GM23338 (cell line): ENCODE measurements around the gene CCDC144A. TPM values are rescaled to one million over a fixed set of nuclear protein-coding genes. Genes with fewer than 3 reads are reported as not detected.

Source experiments
- ATAC-seq: fragments of 200-7000 bp; cut with Tn5 transposase; 3 replicates; pipeline ENCODE4 v1.9.1; 2020
- DNase-seq: peaks from one replicate; pipeline ENCODE4 v3.0.0-alpha.2; 2015; ENCODE audit warnings: low spot score
- H2AFZ ChIP-seq: fragments of 200-600 bp; sonication (generic); 2 replicates; pipeline ENCODE4 v1.8.0; 2016; ENCODE audit warnings: antibody characterized with exemption, mild to moderate bottlenecking, moderate library complexity
- H3F3A ChIP-seq: fragments of 200-600 bp; sonication (generic); replicated peaks from 2 replicates; pipeline ENCODE4 v1.8.0; 2017; ENCODE audit warnings: antibody characterized with exemption, mixed run types, low read depth
- H3K27ac ChIP-seq: fragments of 200-600 bp; sonication (generic); 2 replicates; pipeline ENCODE4 v1.6.1; 2016; ENCODE audit warnings: low read depth
- H3K27me3 ChIP-seq: fragments of 200-600 bp; sonication (generic); 2 replicates; pipeline ENCODE4 v1.8.0; 2016; ENCODE audit warnings: mild to moderate bottlenecking, mixed run types, moderate library complexity; ENCODE audit not compliant: insufficient read depth
- H3K36me3 ChIP-seq: fragments of 200-600 bp; sonication (generic); 2 replicates; pipeline ENCODE4 v1.8.0; 2016; ENCODE audit warnings: mild to moderate bottlenecking; ENCODE audit not compliant: insufficient read depth
- H3K4me1 ChIP-seq: fragments of 200-600 bp; sonication (generic); 2 replicates; pipeline ENCODE4 v1.8.0; 2016; ENCODE audit warnings: mild to moderate bottlenecking, moderate library complexity; ENCODE audit not compliant: insufficient read depth
- H3K4me2 ChIP-seq: fragments of 200-600 bp; sonication (generic); 2 replicates; pipeline ENCODE4 v1.7.1; 2017; ENCODE audit warnings: mixed run types
- H3K4me3 ChIP-seq: fragments of 200-600 bp; sonication (generic); 2 replicates; pipeline ENCODE4 v1.6.1; 2016; ENCODE audit warnings: mixed run types
- H3K79me2 ChIP-seq: fragments of 200-600 bp; sonication (generic); replicated peaks from 2 replicates; pipeline ENCODE4 v1.8.0; 2017; ENCODE audit warnings: mild to moderate bottlenecking; ENCODE audit not compliant: insufficient read depth
- H3K9me2 ChIP-seq: fragments of 200-600 bp; sonication (generic); 2 replicates; pipeline ENCODE4 v1.8.0; 2017; ENCODE audit not compliant: insufficient read depth
- H4K20me1 ChIP-seq: fragments of 200-600 bp; sonication (generic); replicated peaks from 2 replicates; pipeline ENCODE4 v1.8.0; 2017; ENCODE audit warnings: mild to moderate bottlenecking; ENCODE audit not compliant: insufficient read depth
- H3K27ac Mint-ChIP-seq: 2 replicates; pipeline ENCODE4 v1.8.0; 2020; ENCODE audit warnings: inconsistent platforms, mild to moderate bottlenecking, moderate library complexity, mixed read lengths
- H3K27me3 Mint-ChIP-seq: 3 replicates; pipeline ENCODE4 v1.8.0; 2022; ENCODE audit warnings: low read depth, mild to moderate bottlenecking, moderate library complexity, mixed read lengths, inconsistent platforms; ENCODE audit not compliant: insufficient read depth, poor library complexity
- H3K36me3 Mint-ChIP-seq: 3 replicates; pipeline ENCODE4 v1.8.0; 2021; ENCODE audit warnings: low read depth, mild to moderate bottlenecking, inconsistent platforms, moderate library complexity, mixed read lengths
- H3K4me1 Mint-ChIP-seq: 3 replicates; pipeline ENCODE4 v1.8.0; 2020; ENCODE audit warnings: mild to moderate bottlenecking, inconsistent platforms, mixed read lengths
- H3K4me3 Mint-ChIP-seq: 3 replicates; pipeline ENCODE4 v1.8.0; 2021; ENCODE audit warnings: moderate library complexity, mild to moderate bottlenecking, inconsistent platforms, mixed read lengths
- H3K9me3 Mint-ChIP-seq: 3 replicates; pipeline ENCODE4 v1.8.0; 2020; ENCODE audit warnings: moderate library complexity, mild to moderate bottlenecking, inconsistent platforms, mixed read lengths
- CREB1 ChIP-seq: fragments of 250-450 bp; sonication (Bioruptor Pico); IDR thresholded peaks from 2 replicates; pipeline ENCODE4 v1.5.0; 2020; ENCODE audit warnings: low read depth, mild to moderate bottlenecking, moderate library complexity
- EZH2phosphoT487 ChIP-seq: fragments of 200-600 bp; sonication (generic); IDR thresholded peaks from one replicate; pipeline ENCODE4 v1.8.1; 2018; ENCODE audit warnings: antibody characterized with exemption; ENCODE audit not compliant: unreplicated experiment
- JUNB ChIP-seq: IDR thresholded peaks from one replicate; pipeline ENCODE4 v1.6.1; 2016; ENCODE audit warnings: antibody characterized with exemption; ENCODE audit not compliant: unreplicated experiment
- NANOG ChIP-seq: IDR thresholded peaks from 2 replicates; pipeline ENCODE4 v1.6.1; 2016; ENCODE audit warnings: antibody characterized with exemption, borderline replicate concordance
- POLR2AphosphoS5 ChIP-seq: IDR thresholded peaks from 2 replicates; pipeline ENCODE4 v1.6.1; 2016; ENCODE audit warnings: antibody characterized with exemption, low read depth
- STAT1 ChIP-seq: IDR thresholded peaks from one replicate; pipeline ENCODE4 v1.6.1; 2016; ENCODE audit warnings: antibody characterized with exemption; ENCODE audit not compliant: unreplicated experiment
- polyA plus RNA-seq: library from polyadenylated mRNA; unstranded; fragments of >200 nt; fragmentation: Nextera tagmentation; extraction: Ambion mirVana; gene quantifications from 2 replicates; pipeline ENCODE4 v1.2.1, GENCODE V29; 2016
- total RNA-seq: library from RNA; depleted of rRNA; stranded (reverse); fragments of >200 nt; shearing (Covaris generic); gene quantifications from 2 replicates; pipeline ENCODE4 v1.2.3, GENCODE V29; 2014
- TF ChIP-seq, protein P1 (sequence below): IDR thresholded peaks from 2 replicates; pipeline ENCODE4 v1.6.1; 2016; ENCODE audit warnings: antibody characterized with exemption
- TF ChIP-seq, protein P2 (sequence below): fragments of 250-450 bp; sonication (Bioruptor Pico); IDR thresholded peaks from 2 replicates; pipeline ENCODE4 v1.5.0; 2020; ENCODE audit warnings: mild to moderate bottlenecking, moderate library complexity
- TF ChIP-seq, protein P3 (sequence below): IDR thresholded peaks from one replicate; pipeline ENCODE4 v1.6.1; 2018; ENCODE audit warnings: antibody characterized with exemption; ENCODE audit not compliant: unreplicated experiment

CCDC144A gene
- total and polyA plus RNA-seq, 2 experiments from 2014 or later: 4.2 to 13.9 TPM

DNA sequence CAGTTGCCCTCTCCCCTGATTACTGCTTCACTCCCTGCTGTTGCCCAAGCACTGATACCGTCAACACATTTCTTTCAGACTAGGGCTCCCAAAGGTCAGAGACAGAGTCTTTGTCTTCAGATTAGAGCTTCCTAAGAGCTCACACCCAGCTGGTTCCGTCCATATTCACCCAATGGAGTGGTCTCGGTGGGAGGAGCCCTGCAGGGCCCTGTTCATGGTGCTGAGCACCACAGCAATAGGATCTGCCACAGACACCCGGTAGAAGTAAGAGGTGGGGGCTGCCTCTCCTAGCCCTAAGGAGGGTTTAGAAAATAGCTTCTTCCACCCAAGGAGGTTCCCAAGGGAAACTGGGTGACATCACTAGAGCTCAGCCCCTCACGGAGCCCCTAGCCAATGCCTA is 128.3 kb downstream of the CCDC144A start:
- ATAC-seq: no peak
- Mint-ChIP-seq H3K27me3 (peaks cover 3% of the 10 kb centered on the region), H3K9me3 (no peaks in the 10 kb centered on the region; the same call in 1 of the 3 replicates), H3K4me1 (no peaks in the 10 kb centered on the region; the same call in 2 of the 3 replicates), H3K36me3 (no peaks in the 10 kb centered on the region; the same call in 2 of the 3 replicates), H3K27ac (no peak overlapping the region), H3K4me3 (no peak overlapping the region)
- Histone ChIP-seq H4K20me1 (no peaks in the 10 kb centered on the region), H3K27me3 (no peaks in the 10 kb centered on the region), H3F3A (no peaks in the 10 kb centered on the region), H3K4me2 (no peak overlapping the region), H2AFZ (no peak overlapping the region), H3K4me1 (no peaks in the 10 kb centered on the region), H3K27ac (no peak overlapping the region), H3K36me3 (no peaks in the 10 kb centered on the region), H3K79me2 (no peaks in the 10 kb centered on the region), H3K9me2 (no peaks in the 10 kb centered on the region), H3K4me3 (no peak overlapping the region)
- TF ChIP-seq, protein P1, sequence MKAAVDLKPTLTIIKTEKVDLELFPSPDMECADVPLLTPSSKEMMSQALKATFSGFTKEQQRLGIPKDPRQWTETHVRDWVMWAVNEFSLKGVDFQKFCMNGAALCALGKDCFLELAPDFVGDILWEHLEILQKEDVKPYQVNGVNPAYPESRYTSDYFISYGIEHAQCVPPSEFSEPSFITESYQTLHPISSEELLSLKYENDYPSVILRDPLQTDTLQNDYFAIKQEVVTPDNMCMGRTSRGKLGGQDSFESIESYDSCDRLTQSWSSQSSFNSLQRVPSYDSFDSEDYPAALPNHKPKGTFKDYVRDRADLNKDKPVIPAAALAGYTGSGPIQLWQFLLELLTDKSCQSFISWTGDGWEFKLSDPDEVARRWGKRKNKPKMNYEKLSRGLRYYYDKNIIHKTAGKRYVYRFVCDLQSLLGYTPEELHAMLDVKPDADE: no peak
- TF ChIP-seq CREB1: no peak
- TF ChIP-seq, protein P2, sequence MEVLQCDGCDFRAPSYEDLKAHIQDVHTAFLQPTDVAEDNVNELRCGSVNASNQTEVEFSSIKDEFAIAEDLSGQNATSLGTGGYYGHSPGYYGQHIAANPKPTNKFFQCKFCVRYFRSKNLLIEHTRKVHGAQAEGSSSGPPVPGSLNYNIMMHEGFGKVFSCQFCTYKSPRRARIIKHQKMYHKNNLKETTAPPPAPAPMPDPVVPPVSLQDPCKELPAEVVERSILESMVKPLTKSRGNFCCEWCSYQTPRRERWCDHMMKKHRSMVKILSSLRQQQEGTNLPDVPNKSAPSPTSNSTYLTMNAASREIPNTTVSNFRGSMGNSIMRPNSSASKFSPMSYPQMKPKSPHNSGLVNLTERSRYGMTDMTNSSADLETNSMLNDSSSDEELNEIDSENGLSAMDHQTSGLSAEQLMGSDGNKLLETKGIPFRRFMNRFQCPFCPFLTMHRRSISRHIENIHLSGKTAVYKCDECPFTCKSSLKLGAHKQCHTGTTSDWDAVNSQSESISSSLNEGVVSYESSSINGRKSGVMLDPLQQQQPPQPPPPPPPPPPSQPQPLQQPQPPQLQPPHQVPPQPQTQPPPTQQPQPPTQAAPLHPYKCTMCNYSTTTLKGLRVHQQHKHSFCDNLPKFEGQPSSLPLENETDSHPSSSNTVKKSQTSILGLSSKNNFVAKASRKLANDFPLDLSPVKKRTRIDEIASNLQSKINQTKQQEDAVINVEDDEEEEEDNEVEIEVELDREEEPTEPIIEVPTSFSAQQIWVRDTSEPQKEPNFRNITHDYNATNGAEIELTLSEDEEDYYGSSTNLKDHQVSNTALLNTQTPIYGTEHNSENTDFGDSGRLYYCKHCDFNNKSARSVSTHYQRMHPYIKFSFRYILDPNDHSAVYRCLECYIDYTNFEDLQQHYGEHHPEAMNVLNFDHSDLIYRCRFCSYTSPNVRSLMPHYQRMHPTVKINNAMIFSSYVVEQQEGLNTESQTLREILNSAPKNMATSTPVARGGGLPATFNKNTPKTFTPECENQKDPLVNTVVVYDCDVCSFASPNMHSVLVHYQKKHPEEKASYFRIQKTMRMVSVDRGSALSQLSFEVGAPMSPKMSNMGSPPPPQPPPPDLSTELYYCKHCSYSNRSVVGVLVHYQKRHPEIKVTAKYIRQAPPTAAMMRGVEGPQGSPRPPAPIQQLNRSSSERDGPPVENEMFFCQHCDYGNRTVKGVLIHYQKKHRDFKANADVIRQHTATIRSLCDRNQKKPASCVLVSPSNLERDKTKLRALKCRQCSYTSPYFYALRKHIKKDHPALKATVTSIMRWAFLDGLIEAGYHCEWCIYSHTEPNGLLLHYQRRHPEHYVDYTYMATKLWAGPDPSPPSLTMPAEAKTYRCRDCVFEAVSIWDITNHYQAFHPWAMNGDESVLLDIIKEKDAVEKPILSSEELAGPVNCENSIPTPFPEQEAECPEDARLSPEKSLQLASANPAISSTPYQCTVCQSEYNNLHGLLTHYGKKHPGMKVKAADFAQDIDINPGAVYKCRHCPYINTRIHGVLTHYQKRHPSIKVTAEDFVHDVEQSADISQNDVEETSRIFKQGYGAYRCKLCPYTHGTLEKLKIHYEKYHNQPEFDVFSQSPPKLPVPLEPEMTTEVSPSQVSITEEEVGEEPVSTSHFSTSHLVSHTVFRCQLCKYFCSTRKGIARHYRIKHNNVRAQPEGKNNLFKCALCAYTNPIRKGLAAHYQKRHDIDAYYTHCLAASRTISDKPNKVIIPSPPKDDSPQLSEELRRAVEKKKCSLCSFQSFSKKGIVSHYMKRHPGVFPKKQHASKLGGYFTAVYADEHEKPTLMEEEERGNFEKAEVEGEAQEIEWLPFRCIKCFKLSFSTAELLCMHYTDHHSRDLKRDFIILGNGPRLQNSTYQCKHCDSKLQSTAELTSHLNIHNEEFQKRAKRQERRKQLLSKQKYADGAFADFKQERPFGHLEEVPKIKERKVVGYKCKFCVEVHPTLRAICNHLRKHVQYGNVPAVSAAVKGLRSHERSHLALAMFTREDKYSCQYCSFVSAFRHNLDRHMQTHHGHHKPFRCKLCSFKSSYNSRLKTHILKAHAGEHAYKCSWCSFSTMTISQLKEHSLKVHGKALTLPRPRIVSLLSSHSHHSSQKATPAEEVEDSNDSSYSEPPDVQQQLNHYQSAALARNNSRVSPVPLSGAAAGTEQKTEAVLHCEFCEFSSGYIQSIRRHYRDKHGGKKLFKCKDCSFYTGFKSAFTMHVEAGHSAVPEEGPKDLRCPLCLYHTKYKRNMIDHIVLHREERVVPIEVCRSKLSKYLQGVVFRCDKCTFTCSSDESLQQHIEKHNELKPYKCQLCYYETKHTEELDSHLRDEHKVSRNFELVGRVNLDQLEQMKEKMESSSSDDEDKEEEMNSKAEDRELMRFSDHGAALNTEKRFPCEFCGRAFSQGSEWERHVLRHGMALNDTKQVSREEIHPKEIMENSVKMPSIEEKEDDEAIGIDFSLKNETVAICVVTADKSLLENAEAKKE: no peak
- TF ChIP-seq, protein P3, sequence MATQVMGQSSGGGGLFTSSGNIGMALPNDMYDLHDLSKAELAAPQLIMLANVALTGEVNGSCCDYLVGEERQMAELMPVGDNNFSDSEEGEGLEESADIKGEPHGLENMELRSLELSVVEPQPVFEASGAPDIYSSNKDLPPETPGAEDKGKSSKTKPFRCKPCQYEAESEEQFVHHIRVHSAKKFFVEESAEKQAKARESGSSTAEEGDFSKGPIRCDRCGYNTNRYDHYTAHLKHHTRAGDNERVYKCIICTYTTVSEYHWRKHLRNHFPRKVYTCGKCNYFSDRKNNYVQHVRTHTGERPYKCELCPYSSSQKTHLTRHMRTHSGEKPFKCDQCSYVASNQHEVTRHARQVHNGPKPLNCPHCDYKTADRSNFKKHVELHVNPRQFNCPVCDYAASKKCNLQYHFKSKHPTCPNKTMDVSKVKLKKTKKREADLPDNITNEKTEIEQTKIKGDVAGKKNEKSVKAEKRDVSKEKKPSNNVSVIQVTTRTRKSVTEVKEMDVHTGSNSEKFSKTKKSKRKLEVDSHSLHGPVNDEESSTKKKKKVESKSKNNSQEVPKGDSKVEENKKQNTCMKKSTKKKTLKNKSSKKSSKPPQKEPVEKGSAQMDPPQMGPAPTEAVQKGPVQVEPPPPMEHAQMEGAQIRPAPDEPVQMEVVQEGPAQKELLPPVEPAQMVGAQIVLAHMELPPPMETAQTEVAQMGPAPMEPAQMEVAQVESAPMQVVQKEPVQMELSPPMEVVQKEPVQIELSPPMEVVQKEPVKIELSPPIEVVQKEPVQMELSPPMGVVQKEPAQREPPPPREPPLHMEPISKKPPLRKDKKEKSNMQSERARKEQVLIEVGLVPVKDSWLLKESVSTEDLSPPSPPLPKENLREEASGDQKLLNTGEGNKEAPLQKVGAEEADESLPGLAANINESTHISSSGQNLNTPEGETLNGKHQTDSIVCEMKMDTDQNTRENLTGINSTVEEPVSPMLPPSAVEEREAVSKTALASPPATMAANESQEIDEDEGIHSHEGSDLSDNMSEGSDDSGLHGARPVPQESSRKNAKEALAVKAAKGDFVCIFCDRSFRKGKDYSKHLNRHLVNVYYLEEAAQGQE: no peak
- TF ChIP-seq NANOG: no peak
- no peak for TF ChIP-seq JUNB
- TF ChIP-seq POLR2AphosphoS5: no peak
- no peak for TF ChIP-seq EZH2phosphoT487
- no peak for TF ChIP-seq STAT1
- no peak for DNase-seq
